ENCODE results near the gene MPL.
"Not testable (repeated sequence)": the region's sequence is repeated elsewhere in the genome, so short reads cannot be mapped to it uniquely, and the experiment has no call there.

Gene MPL

GRCh38 chr1:43357251-43357650 is 19.6 kb downstream of the MPL start:
- no peak for DNase-seq (ENCODE audit: low spot score)

DNA sequence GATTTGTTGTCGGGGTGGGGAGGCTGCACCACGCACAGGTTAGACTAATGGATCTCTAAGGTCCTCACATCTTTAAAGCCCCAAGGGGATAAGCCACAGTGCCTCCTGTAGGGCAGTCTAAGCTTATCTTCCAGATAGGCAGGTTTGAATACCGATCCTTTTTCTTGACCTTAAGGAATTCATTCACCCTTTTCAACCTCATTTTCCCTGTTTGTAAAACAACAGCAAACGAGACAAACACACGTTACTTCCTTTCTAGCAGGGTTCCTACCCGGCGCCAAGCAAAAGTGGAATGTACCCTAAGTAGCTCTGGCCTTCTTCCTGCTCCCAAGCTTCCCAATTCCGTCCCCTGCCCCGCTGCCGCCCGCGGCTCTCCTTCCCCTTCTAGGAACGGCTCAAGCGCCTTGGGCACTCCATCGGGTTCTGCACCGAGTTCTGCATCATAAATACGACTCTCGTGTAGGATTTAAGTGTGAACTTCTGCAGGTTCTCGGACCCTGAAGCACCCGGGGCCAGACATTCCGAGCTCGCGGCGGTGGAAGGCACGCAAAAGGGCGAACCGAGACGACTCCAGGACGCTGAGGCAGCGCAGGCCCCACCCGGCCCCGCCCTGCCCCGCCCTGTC is 20.6 kb downstream of the MPL start:
- peak; percentile 50 for DNase-seq (ENCODE audit: low spot score)

GRCh38 chr1:43358746-43359693 is 21.4 kb downstream of the MPL start, which contains the start of gene CDC20:
Gene CDC20 (plus strand): TSS chr1:43358981. CDS start chr1:43359216, 235 bp downstream.
- DNase-seq (ENCODE audit: low spot score): peak; percentile 97

DNA sequence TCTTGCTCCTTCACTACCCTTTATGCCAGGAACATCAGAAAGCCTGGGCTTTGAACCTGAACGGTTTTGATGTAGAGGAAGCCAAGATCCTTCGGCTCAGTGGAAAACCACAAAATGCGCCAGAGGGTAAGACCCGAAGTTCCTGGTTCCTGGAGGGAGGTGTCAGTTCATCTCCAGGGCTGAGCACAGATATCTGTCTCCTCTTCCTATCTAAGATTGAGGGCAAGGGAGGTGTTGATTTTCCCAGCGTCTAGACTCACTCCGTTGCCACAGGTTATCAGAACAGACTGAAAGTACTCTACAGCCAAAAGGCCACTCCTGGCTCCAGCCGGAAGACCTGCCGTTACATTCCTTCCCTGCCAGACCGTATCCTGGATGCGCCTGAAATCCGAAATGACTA is 22.1 kb downstream of the MPL start:
- DNase-seq (ENCODE audit: low spot score): no peak

GRCh38 chr1:43360616-43361015 is 23.0 kb downstream of the MPL start:
- no peak for DNase-seq (ENCODE audit: low spot score)

DNA sequence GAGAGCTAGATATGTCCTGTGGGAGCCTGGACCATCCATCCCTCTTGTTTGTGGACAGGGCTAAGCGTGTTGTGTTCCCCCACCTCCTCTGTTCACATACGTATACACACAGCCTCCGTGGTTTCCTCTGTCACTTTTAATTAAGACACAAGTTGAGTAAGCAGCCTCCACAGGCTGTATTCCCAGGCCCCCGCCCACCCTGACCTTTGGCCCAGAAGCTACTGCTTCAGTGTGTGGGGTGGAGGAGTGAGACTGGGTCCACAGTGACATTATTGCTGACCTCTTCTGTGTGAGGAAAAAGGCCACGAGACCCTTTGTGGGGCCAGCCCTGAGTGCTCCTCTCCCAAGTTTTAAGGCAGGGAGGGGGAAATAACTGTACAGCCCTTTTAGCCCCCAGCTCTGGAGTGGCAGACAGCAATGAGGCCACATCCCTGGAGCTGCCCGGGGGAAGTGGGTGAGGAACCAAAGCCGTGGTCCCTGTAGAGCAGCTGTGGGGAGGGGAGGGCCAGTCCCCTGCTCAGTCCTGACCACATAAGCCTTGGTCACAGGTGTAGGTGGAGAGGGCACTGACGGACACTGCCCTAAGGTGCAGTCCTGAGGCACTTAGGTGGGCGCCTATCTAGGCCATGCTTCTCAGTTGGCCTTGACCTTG is 25.8 kb downstream of the MPL start:
- DNase-seq (ENCODE audit: low spot score): no peak

DNA sequence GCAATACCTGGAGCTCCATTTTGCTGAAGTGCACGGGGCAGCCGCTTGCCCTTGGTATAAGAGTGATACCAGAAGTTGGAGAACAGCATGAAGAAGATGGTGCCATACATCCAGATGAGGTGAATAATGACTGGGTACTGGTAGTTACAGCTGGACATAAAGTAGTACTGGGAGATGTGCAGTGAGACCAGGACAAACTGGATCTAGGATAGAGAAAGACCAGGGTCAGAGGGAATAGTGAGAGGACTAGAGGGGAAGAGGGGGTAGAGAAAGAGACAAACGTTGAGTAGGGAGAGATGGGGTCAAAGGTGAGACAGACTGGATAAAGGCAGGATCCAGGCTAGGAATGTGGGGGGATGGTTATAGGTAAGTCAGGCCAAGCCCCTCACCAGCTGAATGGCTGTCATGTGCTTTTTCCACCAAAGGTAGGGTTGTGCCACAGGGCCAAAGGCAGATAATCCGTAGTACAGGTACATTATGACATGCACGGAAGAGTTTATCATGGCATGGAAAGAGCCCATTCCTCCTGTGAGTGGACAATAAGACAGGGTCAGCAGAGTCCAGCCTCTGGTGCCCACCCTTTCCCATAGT is 26.4 kb downstream of the MPL start:
- no peak for DNase-seq (ENCODE audit: low spot score)

DNA sequence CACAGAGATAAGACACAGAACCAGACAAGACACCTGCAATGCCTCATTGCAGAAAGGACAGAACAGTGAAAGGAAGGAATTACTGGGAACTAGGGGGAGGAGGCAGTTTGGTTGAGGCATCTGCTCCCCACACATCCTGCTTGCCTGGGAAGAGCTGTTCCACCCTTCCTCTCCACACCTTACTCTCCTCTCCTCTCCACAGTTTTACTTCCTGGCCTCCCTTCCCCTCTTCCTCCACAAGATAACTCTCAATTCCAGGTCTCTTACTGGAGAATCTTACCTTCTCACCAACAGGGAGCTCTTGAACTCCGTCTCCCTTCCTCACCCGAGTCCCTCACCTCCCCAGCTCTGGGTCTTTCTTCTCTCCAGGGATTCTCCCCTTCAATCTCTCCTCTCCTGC is 28.1 kb downstream of the MPL start:
- DNase-seq (ENCODE audit: low spot score): no peak

DNA sequence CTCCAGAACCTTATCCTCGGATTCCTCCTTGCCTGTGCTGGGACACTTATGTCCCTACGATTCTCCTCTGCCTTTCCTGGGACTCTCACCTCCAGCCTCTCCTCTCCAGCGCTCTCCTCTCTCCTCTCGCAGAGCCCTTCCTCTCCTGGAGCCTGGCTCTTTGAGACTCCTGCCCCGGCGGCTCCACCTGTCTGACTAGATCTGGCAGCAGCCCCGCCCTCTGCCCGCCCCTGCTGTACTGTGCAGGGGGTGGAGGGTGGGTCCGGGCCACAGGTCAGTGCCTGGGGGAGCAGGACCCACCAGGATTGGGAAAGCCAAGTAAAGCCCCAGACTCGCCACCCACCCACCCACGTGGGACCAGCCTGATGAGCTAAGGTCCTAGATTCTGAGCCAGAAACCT is 28.6 kb downstream of the MPL start:
- DNase-seq (ENCODE audit: low spot score): no peak

DNA sequence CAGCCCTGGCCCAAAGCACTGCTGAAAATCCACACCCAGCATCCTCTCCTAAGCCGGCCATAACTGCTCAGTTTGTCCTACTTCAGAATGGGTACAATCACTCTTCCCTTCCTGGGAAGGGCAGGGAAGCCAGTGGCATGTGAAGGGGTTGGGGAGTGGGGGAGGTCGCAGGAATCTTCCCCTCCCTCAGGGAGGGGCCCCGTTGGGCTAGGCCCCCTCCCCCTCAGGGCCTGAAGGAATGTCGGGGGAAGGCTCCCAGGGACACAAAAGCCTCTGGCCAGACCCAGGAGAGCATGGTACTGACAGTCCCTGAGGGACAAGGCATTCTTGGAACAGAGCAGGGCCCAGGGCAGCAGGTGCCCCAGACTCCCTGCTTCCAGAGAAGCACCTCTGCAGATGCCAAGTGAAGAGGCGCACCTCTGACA is 29.0 kb downstream of the MPL start:
- peak; percentile 33 for DNase-seq (ENCODE audit: low spot score)

DNA sequence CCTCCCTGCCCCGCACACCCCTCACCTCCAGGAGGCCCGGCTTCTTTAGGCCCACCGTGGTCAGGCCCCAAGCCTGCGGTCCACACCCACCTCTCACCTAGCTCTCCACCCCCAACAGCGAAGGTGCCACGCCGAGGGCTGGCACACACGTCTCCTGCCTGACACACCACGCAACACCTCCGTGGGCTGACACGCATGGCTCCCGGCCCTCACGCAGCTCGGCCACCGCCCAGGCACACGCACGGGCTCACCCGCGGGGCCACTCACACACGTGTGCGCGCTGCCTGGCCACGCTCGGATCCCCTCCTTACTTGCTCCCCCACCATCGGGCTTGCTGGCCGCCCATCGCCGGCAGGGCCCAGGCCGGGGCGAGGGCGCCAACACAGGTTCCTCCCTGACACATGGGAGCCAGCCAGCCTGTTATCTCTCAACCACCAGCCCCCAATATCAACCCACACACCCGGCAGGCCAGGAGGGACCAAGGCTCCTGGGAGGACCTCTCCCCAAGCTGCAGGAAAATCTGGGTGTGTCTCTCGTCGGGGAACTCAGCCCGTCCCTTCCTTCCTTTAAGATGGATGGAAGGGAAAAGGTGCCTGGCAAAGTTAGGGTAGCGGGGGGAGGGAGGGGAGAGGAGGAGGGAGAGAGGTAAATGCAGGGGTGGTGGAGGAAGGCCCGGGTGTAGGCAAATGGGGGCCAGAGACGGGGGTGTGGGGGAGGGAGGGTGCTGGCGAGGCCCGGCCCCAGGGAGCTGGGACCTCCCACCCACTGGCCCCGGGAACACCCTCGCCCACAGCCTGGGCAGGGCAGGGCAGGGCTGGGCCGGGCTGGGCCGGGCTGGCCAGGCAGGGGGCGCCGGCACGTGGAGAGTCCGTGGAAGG is 29.6 kb downstream of the MPL start:
- peak; percentile 50 for DNase-seq (ENCODE audit: low spot score)

- DNase-seq (ENCODE audit: low spot score): peak; percentile 97
These were observed 30.5 kb downstream of the MPL start, which contains the start of gene ELOVL1 for GRCh38 chr1:43367904-43368645. Gene ELOVL1 (minus strand): TSS chr1:43368011. CDS start chr1:43365609, 2,402 bp downstream.

DNA sequence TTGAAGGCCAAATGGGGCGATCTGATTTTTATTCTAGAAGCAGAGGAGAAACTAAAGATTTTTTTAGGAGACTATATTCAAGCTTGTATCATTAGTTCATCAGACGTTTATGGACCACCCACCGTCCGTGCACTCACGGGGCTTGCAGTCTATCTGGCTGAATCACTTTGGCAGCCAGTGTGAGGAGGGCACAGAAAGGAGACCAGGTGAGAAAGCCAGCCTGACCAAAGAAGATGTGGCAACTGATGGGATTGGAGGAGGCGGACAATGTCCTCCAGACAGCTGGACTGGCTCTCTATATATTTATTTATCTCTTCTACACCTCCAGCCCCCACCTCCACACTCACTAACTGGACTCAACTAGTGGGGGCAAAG is 31.0 kb downstream of the MPL start:
- DNase-seq (ENCODE audit: low spot score): no peak

GRCh38 chr1:43369779-43370178 is 32.2 kb downstream of the MPL start:
- not testable (repeated sequence) for DNase-seq (ENCODE audit: low spot score)

DNA sequence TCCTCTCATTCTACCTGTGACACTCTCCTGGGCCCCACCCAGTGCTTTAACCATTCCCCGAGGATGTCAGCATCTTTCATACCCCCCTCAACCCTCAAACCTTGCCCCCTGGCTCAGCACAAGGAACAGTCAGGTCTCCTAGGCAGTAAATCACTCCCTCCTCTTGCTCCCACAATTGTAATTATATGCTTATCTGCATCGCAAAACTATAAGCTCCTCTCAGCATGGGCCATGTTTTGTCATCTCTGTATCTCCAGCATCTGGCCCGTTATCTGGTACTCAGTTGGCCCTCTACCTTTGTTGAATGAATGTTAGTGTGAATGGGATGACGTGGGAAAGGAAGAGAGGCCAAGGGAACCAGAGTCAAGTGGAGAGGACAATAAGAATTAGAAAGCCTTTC is 32.9 kb downstream of the MPL start:
- no peak for DNase-seq (ENCODE audit: low spot score)

DNA sequence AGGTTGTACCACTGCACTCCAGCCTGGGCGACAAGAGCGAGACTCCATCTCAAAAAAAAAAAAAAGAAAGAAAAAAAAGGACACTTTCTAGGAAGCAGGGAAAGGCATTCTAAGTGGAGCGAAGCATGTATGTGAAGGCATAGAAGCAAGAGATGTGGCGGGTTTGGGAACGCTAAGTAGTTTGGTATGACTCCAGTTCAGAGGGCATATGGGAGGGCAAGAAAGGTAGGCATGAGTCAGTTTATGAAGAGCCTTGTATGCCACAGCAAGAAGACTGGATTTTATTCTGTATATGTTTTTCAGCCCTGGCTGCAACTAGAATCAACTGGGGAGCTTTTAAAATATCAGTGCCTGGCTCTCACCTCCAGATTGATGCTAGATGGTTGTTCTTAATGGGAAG is 34.6 kb downstream of the MPL start:
- no peak for DNase-seq (ENCODE audit: low spot score)

DNA sequence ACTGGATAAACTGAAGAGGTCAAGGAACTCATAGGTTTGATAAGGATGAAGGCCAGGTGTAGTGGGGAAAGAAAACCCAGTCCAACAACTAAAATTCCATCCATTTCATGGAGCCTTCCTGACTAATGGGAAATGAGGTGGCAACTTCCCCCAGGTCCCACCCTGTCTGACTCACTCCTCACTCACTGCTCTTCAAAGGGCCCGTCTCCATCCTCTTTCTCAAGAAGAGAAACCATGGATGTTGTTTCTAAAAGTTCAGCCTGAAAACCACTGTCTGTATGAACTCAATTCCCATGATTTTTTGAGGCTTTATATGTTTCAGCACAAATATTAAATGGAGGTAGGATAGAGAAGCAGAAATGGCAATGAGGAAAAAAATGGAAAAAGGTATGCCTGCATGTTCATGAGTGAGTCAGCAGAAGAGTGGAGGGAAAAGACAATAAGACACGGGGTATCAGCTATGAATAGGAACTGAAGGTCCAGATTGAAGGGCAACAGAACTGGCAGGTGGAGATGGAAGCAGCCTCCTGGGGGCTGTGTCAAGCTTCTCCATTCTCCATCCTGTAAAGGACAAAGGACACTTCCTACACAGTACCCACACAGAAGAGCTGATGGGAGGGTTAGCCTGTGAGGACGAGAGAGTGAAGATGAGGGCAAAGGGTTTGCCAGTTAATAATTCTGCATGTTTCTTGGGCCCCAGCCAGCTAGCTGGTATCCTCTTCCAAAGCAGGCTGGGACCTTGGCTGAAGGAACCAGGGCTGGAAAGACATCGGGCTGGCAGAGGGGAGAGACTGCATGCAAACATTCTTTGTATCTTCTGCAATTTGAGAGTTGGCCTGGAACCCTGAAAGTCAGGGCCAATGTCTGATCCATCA is 35.7 kb downstream of the MPL start:
- DNase-seq (ENCODE audit: low spot score): peak; percentile 62

DNA sequence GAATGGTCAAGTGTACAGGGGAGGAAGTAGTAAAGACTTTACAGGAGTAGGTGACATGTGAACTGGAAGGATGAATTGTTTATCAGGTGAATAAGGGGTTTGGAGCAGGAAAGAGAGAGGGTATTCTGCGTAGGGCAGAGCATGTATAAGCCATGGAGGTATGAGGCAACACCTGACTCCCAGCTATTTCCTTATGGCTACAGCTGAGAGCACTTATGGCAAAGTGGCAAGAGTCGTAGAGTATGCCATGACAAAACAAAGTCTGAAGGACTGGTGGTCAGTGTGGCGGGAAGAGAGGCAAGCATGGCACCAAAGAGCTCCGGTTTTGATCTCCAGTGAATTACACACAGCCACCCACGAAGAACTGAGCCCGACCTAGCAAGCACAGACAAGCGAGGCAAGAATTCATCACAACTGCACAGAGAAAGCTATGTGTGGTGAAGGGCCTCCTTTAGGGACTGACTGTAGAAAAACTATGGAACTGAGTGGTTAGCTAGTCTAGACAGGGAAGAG is 39.2 kb downstream of the MPL start:
- no peak for DNase-seq (ENCODE audit: low spot score)

- DNase-seq (ENCODE audit: low spot score): no peak
These were observed 40.2 kb downstream of the MPL start for GRCh38 chr1:43377831-43378230.

All from AG08396 (cell line).